Epidermal melanocyte (primary cell): ENCODE results near the gene CDK1.

Experiments used
- DNase-seq: peaks from one replicate; pipeline ENCODE4 v3.0.0; 2011; ENCODE audit warnings: low spot score; ENCODE audit not compliant: insufficient read length

The CDK1 gene

DNA sequence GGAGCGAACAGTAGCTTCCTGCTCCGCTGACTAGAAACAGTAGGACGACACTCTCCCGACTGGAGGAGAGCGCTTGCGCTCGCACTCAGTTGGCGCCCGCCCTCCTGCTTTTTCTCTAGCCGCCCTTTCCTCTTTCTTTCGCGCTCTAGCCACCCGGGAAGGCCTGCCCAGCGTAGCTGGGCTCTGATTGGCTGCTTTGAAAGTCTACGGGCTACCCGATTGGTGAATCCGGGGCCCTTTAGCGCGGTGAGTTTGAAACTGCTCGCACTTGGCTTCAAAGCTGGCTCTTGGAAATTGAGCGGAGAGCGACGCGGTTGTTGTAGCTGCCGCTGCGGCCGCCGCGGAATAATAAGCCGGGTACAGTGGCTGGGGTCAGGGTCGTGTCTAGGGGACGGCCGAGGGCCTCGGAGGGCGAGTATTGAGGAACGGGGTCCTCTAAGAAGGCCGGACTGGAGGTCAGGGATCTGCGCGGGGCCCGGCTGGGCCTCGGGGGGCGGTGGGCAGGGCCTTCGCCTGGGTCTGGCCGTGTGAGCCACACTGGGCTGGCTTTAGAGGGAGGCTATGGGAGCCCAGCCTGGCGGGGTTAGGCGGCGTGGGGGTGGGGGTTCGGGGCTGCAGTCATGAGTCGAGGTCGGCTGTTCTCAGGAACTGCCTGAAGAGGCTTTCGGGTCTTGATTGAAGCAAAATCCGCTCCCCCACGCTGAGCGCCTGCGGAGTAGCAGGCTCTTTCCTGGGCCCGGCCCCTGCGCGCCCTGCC, at the start of gene CDK1:
TSS of gene CDK1 (plus strand) at position 265 of the 757 bp plus-strand sequence. CDS start 1,688 bp downstream, outside the sequence.
- DNase-seq: peak; percentile 94

DNA sequence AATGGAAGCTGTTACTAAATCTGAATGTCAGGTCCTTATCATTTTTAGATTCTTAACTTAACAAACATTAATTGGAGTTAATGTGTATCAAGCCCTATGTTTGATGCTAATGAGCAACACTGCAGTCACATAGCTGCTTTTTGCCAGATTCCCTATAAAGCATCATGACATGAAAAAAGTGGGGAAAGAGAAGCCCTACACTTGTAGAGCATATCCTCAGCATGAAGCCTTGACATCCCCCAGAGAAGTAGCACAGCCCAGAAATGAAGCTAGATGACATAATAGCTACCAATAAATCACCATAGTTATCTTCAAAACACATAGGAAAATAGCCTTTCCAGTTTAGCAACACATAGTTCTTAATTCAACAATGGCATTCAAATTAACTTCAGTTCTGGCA, 49.2 kb upstream of the CDK1 start:
- no peak for DNase-seq

DNA sequence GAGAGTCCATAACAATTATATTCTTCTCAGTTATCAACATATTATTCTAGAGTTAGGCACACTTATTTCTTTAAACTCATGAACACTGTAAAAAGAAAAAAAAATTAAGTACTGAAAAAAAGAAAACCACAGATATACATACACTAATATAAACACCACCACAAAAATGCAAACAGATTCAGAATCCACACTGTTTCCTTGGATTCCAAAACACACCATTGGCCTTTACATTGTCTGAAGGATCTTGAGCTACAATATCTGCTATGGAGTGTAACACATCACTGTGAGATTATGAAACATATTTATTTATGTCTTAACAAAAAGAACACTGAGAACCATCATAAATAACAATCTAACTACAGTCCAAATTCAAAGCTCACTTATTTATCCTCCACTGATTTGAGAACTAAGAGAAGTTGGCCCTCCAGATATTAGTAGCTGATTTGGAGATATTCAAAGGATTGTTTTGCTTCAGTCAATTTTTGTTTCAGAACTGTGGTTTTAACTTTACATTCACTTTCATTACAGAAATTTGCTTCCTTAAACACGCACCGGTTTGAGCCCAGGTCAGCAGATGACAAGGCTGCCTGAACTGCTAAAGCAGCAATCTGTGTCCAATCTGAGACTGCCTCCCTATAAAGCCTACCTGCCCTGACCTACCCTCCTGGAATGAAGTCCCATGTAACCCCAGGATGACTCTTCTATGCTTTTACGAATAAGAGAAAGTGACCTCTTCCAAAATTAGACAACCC, 47.0 kb upstream of the CDK1 start:
- DNase-seq: no peak

DNA sequence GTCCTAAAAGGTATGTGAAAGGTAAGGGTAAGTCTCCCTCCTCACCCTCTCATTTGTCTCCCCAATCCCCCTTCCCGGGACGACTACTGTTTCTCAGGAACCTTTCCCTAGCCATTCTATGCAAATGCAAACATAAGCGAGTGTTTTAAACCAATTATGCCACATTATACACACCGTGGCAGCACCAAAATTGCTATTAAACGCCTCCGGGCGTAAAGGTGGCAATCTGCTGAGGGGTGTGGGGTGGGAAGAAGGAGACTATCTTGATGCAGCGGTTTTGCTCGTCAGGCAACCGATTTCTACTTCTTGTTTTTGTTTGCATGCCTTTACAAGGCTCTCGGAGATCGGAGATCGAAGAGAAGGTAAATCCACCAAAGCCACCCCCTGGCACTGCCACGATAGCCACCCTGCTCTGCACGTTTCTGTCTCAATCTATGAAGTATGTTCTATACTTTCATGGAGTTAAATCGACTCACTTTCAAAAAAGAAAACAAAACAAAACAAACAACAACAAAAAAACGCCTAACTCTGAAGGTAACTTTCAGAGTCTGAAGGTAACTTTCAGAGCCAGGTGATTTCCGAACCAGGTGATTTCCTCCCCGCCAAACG, 46.0 kb upstream of the CDK1 start:
- no peak for DNase-seq

DNA sequence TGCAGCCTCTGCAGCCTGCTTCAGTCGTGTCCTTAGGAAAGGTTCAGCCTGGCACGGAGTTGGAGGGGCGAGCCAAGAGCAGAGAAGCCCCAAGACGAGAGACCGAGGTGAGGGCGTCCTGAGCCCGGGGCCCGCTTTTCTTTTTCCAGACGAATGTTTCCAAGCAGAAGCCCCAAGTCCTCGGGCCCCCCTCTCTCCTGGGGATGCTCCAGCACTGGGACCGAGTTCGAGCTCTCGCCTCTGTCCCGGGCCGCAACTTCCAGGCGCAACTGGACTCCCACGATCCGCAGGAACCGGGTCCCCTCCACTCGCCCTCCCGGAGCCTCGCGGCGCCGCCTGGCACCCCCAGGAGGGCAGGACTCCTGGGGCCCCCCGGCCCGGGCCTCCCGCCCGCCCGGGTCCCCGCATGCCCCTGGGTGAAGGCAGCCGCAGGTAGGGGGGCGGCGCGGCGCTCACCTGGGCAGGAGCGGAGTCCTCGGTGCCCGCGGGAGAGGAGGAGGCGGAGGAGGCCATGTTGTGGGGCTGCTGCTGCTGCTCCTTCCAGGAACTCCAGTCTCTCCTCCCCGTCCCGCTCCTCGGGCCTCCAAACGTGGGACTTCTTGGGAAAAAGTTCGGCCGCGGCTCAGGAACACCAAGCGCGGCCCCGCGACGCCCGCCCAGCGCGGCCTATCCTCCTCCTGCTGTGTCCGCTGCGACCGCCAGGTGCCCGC, 45.3 kb upstream of the CDK1 start:
- peak; percentile 25 for DNase-seq

DNA sequence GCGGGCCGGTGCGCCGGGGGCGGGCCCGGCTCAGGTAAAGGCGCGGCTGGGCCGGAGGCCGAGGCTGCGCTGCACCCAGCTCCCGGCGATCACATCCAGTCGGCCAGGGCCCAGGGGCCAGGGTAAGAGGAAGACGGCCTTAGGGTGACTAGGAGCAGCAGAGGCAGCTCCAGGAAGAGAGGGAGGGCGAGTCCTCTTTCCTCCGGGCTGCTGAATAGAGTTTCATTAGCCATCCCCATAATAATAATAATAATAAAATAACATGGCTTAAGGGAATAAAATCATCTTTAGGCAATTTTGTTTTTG, 44.8 kb upstream of the CDK1 start:
- DNase-seq: peak; percentile 27

DNA sequence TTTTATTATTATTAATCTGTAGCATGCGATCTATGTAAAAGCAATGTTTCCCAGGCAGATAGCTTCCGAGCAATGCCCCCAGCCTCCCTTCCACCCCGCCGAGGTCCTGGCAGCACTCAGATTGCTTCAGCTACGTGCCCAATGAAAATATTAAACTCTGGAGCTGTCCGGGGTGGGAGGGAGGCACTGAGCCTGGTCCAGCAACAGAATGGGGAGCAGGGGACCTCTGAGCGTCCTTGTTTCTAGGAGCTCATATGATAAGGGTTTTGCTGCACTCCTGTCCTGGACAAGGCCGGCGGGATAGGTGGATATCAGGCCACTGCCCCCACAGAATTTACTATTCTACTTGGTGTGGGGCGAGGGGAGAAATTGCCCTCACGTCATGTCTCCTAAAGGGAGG, 44.5 kb upstream of the CDK1 start:
- DNase-seq: no peak

DNA sequence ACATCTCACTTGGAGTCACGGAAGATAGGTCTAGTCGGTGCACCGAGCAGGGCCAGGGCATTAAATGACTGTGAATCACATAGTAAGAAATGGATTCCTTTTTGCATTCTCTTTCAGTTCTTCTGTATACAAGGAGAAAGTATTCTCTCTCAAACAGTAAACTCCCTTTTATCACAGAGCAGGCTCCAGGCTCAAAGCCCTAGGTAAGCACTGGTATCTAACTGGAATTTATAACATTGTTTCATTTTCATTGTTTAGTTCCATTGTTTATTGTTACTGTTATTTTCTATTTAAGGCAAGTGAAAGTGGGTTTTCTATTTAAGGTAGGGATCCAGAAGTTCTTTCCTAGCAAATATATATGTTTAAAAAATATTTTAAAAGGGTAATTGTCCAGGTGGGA, 44.1 kb upstream of the CDK1 start:
- no peak for DNase-seq

DNA sequence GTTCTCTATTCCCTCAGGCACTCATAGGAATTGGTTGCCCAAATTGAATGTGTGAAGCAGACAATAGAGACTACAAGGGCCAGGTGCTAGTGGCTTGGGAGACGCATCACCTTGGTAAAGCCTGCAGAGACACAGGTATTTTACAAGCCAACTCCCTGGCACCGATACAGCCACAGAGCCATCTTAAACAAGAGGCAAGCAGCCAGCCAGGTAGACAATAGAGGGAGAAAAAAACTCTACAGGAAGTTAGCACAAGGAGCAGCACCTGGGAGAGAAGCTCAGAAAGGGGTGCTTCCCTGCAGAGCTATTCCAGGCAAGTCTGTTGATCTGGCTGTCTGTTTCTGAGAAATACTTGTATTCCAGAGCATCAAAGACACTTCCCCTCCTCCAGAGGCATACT, 43.0 kb upstream of the CDK1 start:
- DNase-seq: no peak

DNA sequence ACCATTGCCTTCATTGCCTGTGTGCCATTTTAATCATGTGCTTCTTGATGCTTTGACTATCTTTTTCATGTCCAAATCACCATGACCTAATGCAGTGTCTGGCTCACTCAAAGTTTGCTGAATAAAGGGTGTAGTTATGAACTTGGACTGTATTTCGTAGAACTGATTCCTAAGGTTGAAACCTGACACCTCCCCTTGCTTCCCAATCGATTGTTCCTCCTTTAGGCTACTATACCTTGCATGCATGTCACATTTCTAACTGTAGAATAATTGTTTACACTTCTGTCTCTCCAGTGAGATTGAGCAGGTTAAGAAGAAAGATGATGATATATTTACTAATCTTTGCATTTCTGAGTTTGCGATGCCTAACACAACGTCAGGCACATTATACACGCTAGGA, 41.0 kb upstream of the CDK1 start:
- no peak for DNase-seq

DNA sequence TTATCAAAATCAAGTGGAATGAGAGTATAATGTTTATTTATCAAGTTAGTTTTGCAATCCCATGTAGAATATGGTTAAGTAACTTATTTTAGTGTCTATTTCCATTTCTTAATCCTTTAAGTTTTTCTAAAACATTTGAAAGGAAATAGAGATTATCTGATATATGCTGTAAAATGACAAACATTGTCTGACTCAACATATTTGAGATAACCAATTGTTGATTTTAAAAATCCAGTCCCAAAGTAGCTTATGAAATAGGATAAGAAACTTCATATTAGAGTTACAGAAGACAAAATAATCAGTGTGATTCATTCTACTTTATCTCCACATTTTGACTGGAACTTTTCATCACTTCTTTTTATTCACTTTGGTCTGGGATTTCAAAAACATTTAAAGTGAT, 38.7 kb upstream of the CDK1 start:
- no peak for DNase-seq

DNA sequence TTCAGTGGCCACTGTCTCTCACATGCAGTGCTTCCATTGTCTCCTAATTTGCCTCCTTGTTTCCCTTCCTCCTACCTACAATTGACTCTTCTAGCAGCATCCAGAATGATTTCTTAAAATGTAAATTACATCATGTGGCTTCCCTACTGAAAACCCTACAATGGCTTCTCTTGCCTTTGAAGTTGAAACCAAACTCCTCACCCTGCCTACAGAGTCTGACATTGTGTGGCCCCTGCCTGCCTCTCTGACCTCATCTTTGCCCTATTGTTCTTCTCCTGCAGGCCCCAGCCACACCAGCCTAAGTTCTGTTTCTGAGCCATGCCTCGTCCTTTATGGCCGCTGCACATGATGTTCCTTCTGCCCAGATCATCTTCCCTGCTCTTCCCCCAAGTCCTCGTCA, 35.8 kb upstream of the CDK1 start:
- no peak for DNase-seq

DNA sequence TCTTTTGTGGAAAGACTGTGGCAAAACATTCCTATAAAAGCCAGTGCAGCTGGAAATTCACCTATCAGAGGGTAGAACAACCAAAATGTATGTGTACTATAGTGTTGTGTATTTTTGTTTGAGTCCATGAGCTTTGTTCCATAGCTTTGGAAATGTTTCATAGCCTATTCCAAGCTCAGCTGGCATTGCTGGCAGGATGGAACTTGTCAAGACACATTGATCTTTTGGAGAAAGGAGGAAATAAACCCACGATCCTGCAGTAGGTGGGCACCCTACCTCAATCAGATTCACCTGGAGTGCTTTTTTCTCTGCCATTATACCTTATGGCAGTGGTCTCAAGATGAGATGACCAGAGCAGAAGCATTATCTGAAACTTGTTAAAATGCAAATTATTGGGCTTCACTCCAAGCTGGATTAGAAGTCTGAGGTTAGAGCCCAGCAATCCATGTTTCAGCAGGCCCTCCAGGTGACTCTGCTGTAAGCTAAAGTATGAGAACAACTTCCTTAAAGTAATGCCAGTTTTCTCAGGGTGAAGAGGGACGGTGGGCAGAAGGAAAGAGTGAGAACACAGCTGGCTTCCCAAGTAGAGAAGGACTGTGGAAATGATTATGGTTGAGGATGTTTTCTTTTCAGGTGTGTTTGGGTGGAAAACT, 30.3 kb upstream of the CDK1 start:
- DNase-seq: no peak

DNA sequence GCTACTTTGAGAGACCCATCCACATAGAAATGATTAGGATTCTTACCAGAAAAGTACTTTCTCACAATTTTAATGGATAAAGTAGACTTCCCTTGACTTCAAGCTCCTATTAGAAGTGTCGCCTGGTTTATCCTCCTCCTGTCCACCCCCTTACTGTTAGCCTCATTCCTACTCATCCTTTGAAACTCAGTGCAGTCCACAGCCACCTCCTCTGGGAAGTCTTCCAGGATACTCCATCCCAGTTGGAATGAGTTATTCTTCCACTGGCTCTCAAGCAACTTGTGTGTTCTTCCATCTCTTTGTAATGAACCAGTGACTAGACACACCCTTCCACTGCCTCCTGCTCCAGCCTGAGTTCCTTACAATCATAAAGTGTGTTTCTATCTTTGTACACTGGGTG, 25.1 kb upstream of the CDK1 start:
- DNase-seq: no peak

DNA sequence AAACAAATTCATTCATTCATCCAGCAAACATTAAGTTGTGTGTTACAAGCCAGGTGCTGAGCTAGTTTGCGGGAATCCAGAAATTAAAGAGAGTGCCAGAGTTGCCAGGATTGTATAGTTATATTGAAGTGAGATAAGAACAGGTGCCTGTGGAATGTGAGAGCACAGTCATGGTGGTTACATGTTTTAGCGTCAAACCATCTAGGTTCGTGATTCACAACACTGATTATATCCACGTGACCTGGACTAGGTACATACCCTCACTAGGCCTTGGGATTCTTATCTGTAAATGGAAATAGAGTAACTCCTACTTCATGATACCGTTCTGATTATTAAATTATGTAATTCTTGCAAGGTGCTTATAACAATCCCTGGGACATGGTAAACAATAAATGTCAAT, 24.5 kb upstream of the CDK1 start:
- no peak for DNase-seq

DNA sequence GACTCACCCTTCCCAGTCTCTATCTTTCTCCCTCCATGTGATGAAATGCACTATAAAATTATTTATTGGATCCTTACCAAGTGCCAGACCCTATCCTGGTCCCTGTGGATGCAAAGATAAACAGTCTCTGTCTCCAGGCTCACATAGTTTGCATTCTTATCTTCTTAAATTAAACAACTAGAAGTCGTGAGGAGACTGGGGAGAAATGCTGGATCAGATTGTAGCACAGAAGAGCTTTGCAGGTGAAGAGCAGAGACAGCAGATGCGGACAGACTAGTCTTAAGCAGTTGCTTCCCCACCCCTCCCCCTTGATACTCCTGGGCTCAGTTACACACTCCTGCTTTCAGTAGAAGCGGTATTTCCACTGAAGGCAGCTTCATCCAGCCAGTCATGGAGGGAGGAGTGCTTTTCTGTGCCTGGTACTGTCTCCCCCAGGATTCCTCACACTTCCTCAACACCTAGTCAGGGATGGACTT, 20.8 kb upstream of the CDK1 start:
- no peak for DNase-seq

DNA sequence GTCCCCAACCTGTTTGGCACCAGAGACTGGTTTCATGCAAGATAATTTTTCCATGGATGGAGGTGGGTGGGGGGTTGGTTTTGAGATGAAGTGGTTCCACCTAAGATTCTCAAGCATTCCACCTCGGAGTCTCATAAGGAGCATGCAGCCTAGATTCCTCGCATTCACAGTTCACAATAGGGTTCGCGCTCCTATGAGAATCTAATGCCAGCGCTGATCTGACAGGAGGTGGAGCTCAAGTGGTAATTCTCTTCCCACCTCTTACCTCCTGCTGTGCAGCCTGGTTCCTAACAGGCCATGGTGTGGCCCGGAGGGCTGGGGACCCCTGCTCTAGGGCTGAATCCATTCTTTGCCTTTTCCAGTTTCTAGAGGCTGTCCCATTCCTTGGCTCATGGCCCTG, 19.1 kb upstream of the CDK1 start:
- DNase-seq: no peak

DNA sequence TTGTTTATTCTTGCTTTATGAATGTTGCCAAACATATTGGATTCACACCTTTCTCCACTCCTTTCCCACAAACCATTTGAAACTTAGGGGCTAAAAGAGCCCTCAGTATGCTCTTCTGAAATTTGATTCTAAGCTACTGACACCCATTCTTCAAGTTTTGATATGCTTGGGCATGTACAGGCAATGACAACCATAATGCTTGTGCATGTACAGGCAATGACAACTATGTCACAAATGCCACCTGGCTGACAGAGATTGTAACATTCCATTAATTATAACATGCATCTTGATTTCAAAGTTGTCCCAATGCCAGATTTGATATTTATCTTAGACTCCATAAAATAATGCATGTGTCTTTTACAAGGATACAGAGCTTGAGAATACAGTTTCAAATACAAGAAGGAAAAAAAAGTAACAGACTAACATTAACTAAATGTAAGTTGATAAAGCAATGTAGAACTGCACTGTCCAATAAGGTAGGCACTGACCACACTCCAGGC, 17.5 kb upstream of the CDK1 start:
- DNase-seq: no peak

DNA sequence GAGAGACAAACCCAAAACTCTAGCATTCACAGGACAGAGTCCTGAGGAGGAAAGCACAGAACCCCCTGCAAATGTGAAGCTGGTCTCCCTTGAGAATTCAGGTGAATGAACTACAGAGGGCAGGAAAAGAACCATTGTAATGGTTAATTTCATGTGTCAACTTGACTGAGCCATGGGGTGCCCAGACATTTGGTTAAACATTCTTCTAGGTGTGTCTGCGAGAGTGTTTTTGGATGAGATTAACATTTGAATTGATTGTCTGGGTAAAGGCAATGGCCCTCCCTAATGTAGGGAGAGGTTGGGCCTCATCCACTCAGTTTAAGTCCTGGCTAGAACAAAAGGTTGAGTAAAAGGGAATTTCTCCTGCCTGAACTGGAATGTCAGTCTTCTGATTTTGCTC, 15.7 kb upstream of the CDK1 start:
- no peak for DNase-seq

DNA sequence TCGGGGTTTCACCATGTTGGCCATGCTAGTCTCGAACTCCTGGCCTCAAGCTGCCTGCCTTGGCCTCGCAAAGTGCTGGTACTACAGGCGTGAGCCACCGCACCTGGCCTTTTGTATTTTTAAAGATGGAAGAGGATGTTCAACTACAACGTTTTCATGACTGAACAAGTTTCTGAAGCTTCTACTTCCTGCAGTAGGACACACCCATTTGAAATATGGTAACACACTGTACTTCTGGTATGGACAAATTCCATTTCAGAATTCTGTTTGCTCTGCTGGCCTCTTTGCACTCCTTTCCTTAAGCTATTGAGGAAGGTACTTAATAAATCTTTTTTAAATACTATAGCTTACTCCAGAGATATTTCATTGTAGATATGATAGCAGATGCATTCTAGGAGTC, 10.9 kb upstream of the CDK1 start:
- no peak for DNase-seq

DNA sequence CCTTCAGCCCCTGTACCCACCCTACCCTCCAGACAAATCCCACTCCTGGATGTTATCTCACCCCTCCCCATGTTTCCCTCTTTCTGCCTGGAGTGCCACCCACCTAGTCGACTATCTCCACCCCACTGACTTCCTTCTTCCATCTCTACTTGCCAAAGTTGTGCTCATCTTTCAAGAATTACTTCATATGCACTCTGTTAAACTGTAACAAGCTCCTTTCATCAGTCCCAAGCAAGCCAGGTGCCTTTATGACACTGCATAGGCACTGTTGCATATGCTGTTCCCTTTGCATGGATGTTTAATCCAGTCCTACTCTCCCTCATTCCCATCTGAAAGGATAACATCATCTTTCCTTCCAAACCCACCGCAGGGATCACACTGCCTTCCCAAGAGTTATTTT, 8.9 kb upstream of the CDK1 start:
- DNase-seq: no peak
